A673 (cell line): ENCODE measurements around the gene KLF11. TPM values are rescaled to one million over a fixed set of nuclear protein-coding genes. Genes with fewer than 3 reads are reported as not detected.
A peak's percentile ranks its signal among the peaks of the same experiment; 100 is the strongest.

ENCODE experiments used
- BruUV-seq: library from RNA; stranded (reverse); fragments of 400-500 nt; replicated peaks from 2 replicates; lab custom pipeline; 2021; lab: Mats Ljungman, UMichigan
- CTCF ChIA-PET: fragments of 300-600 bp; sonication (Branson Sonifier 250); formaldehyde crosslinking; loops from one replicate; lab custom pipeline; 2022; ENCODE audit warnings: antibody characterized with exemption; lab: Charles Lee
- POLR2A ChIA-PET: fragments of 300-600 bp; sonication (Branson Sonifier 250); formaldehyde crosslinking; loops from one replicate; lab custom pipeline; 2022; ENCODE audit warnings: antibody characterized with exemption; ENCODE audit not compliant: low non-redundant PET; lab: Charles Lee
- DNase-seq: peaks from one replicate; pipeline ENCODE4 v3.0.0-alpha.2; 2015; ENCODE audit warnings: low spot score
- H3K27ac ChIP-seq: fragments of 200-600 bp; sonication (generic); 2 replicates; pipeline ENCODE4 v1.5.1; 2016; ENCODE audit warnings: mixed run types, low read depth, mild to moderate bottlenecking, mixed read lengths, antibody characterized with exemption, low read length; ENCODE audit not compliant: poor library complexity, severe bottlenecking
- H3K27me3 ChIP-seq: fragments of 200-600 bp; sonication (generic); replicated peaks from 2 replicates; pipeline ENCODE4 v1.6.1; 2017; ENCODE audit warnings: mixed run types, low read depth, mild to moderate bottlenecking, mixed read lengths, antibody characterized with exemption, low read length; ENCODE audit not compliant: insufficient read depth, poor library complexity
- H3K36me3 ChIP-seq: fragments of 200-600 bp; sonication (generic); 2 replicates; pipeline ENCODE4 v1.6.1; 2016; ENCODE audit warnings: mixed run types, mild to moderate bottlenecking, mixed read lengths, antibody characterized with exemption, low read length; ENCODE audit not compliant: insufficient read depth, poor library complexity, severe bottlenecking
- H3K4me1 ChIP-seq: fragments of 200-600 bp; sonication (generic); 2 replicates; pipeline ENCODE4 v1.6.1; 2017; ENCODE audit warnings: mixed run types, mild to moderate bottlenecking, mixed read lengths, antibody characterized with exemption, low read length; ENCODE audit not compliant: insufficient read depth, poor library complexity, severe bottlenecking
- H3K4me3 ChIP-seq: fragments of 200-600 bp; sonication (generic); 2 replicates; pipeline ENCODE4 v1.5.1; 2016; ENCODE audit warnings: low read depth, mixed run types, mild to moderate bottlenecking, mixed read lengths, low read length; ENCODE audit not compliant: poor library complexity, severe bottlenecking
- H3K9me3 ChIP-seq: fragments of 200-600 bp; sonication (generic); 2 replicates; pipeline ENCODE4 v1.6.1; 2016; ENCODE audit warnings: mixed run types, low read depth, mild to moderate bottlenecking, mixed read lengths, antibody characterized with exemption, low read length; ENCODE audit not compliant: poor library complexity, severe bottlenecking
- EZH2 ChIP-seq: fragments of 200-600 bp; sonication (generic); IDR thresholded peaks from 2 replicates; pipeline ENCODE4 v1.6.1; 2017; ENCODE audit warnings: borderline replicate concordance, low read depth, mild to moderate bottlenecking, mixed read lengths, antibody characterized with exemption, low read length; ENCODE audit not compliant: poor library complexity, severe bottlenecking
- intact Hi-C: fragments of 100-400 bp; cut with micrococcal nuclease; formaldehyde crosslinking; loops from one replicate; pipeline ENCODE4 v1.10.0; 2022; ENCODE audit not compliant: unreplicated experiment
- total RNA-seq: library from RNA; stranded (reverse); gene quantifications from 2 replicates; pipeline ENCODE4 v1.2.3, GENCODE V29; 2021
- TF ChIP-seq, protein P1 (sequence below): fragments of 300-800, 200-600 bp; sonication (generic); conservative IDR thresholded peaks from 2 replicates; pipeline ENCODE4 v1.5.1; 2017; ENCODE audit warnings: low read depth, mild to moderate bottlenecking, antibody characterized with exemption, low read length, moderate library complexity, mixed read lengths

KLF11 gene
- total RNA-seq, 1 experiment from 2014 or later = 3.0 TPM

DNA sequence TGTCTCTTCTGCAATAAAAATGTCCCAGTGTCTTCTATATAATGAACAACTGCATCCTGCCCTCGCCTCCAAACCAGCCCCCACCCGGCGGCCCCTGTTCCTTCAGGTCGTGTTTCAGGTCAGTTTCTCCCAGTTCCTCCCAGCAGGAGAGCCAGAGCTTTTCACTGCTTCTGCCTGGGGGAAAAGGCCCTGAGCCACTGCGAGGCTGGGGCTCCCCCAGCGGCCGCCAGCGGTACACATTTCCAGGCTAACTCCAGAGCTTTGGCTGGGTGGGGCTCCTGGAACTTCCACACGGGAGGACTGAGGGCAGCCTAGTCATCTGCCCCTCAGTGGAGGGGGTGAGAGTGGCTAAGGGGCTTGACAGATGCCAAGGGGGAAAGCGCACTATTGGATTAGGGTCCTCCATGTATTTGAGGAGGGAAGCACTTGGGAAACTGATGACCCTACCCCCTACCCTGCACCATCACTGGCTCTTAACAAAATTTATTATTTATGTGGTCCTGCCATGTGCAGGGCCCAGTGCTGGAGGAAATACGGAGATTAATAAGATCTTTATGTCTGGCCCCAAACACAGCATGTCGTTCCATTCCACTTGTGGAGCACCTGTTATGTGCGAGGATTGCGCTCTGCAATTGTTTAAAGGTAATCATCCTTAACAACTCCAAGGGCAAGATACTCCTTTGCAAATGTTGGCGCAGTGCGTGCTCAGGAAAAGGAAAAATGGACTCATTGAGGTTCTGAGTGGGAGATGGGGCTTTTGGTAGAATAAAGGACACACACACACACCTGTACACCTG, 54.2 kb downstream of the KLF11 start:
- intact Hi-C loops = no loop called here
- H3K4me1 ChIP-seq = no peaks in the 10 kb centered on the region
- ChIA-PET CTCF (interaction anchor here (0.5 to 1.9 kb wide), 12 partner anchors 19 to 431 kb away, joined by 3 to 29 read pairs (median 3); no protein-coding TSS in a partner anchor), POLR2A (no interaction called here)
- H3K36me3 ChIP-seq = no peaks in the 10 kb centered on the region
- no TSS peak for BruUV-seq
- peak; percentile 71 for DNase-seq
- H3K27ac ChIP-seq = no peak overlapping the region
- no peaks in the 10 kb centered on the region for H3K27me3 ChIP-seq
- no peak for TF ChIP-seq EZH2
- TF ChIP-seq, protein P1, sequence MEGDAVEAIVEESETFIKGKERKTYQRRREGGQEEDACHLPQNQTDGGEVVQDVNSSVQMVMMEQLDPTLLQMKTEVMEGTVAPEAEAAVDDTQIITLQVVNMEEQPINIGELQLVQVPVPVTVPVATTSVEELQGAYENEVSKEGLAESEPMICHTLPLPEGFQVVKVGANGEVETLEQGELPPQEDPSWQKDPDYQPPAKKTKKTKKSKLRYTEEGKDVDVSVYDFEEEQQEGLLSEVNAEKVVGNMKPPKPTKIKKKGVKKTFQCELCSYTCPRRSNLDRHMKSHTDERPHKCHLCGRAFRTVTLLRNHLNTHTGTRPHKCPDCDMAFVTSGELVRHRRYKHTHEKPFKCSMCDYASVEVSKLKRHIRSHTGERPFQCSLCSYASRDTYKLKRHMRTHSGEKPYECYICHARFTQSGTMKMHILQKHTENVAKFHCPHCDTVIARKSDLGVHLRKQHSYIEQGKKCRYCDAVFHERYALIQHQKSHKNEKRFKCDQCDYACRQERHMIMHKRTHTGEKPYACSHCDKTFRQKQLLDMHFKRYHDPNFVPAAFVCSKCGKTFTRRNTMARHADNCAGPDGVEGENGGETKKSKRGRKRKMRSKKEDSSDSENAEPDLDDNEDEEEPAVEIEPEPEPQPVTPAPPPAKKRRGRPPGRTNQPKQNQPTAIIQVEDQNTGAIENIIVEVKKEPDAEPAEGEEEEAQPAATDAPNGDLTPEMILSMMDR = peak; percentile 90
- H3K4me3 ChIP-seq = no peak overlapping the region
- no peaks in the 10 kb centered on the region for H3K9me3 ChIP-seq

DNA sequence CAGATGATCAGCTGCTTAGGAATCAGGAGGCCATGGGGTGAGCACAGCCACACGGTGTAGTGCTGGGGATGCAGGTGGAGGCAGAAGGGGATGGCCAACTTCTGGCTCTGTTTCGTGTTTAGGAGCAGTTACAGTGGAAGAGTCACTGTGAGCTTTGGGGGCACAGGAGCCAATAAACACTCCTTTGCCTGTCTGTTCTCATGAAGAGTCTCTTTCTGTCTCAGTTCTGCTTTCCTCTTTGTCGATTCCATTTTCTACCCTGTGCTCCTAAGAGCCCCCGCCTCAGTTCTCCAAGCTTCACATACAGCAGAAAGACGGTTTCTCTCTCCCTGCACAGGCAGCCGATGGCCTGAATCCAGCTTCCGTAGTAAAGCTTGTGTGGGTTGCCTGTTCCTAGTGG, 58.1 kb downstream of the KLF11 start:
- H3K9me3 ChIP-seq = no peaks in the 10 kb centered on the region
- CTCF ChIA-PET = no interaction called here
- intact Hi-C loops = no loop called here
- TF ChIP-seq, protein P1 = no peak
- TF ChIP-seq EZH2 = no peak
- no peak overlapping the region for H3K4me3 ChIP-seq
- DNase-seq = no peak
- no TSS peak for BruUV-seq
- POLR2A ChIA-PET = no interaction called here
- no peaks in the 10 kb centered on the region for H3K36me3 ChIP-seq
- H3K4me1 ChIP-seq = no peaks in the 10 kb centered on the region
- H3K27me3 ChIP-seq = no peaks in the 10 kb centered on the region
- no peak overlapping the region for H3K27ac ChIP-seq

DNA sequence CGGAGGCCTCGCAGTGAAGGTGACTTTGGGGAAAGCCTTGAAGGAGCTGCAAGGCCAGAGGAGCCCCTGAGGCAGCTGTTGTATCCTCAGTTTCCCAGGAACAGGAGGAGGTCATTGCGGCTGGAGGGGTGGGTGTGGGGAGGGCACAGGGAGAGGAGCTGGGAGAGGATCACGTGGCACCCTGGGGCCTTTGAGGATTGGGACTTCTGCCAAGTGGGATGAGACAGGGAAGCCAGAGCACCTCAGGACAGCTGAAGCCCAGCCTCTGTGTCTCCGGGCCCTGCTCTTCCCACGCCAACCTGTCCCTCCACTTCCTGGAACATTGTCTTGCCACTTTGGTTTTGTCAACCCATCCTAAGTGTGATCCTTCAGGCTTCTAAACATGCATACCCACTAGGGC, 59.8 kb downstream of the KLF11 start:
- no peaks in the 10 kb centered on the region for H3K27me3 ChIP-seq
- no peaks in the 10 kb centered on the region for H3K36me3 ChIP-seq
- DNase-seq = no peak
- no peaks in the 10 kb centered on the region for H3K4me1 ChIP-seq
- H3K27ac ChIP-seq = no peak overlapping the region
- ChIA-PET CTCF (interaction anchor here (0.7 kb wide), 1 partner anchor 16 kb away, joined by 11 read pairs; no protein-coding TSS in a partner anchor), POLR2A (interaction anchor here (0.6 kb wide), 1 partner anchor 42 kb away, joined by 4 read pairs; no protein-coding TSS in a partner anchor)
- H3K9me3 ChIP-seq = no peaks in the 10 kb centered on the region
- TF ChIP-seq EZH2 = no peak
- TF ChIP-seq, protein P1 = no peak
- intact Hi-C loops = no loop called here
- H3K4me3 ChIP-seq = no peak overlapping the region
- no TSS peak for BruUV-seq

Other genes starting within 250 kb of the KLF11 start
- 45.5 and 52.8 TPM in 2 replicates for gene TAF1B, start 200.1 kb upstream of the KLF11 start, total RNA-seq
- gene GRHL1, start 91.9 kb upstream of the KLF11 start, total RNA-seq = 0.13 and 0.42 TPM in 2 replicates
- not detected in 2 replicates for gene CYS1, start 36.9 kb downstream of the KLF11 start, total RNA-seq
- 414 and 486 TPM in 2 replicates for gene RRM2, start 79.2 kb downstream of the KLF11 start, total RNA-seq